ENCODE measurements around the gene ARFIP1. TPM values are rescaled to one million over a fixed set of nuclear protein-coding genes. Genes with fewer than 3 reads are reported as not detected.

The ARFIP1 gene
- total and polyA plus RNA-seq, 7 experiments from 2014 or later, result 5.1 to 20.2 (median 15.1) TPM

DNA sequence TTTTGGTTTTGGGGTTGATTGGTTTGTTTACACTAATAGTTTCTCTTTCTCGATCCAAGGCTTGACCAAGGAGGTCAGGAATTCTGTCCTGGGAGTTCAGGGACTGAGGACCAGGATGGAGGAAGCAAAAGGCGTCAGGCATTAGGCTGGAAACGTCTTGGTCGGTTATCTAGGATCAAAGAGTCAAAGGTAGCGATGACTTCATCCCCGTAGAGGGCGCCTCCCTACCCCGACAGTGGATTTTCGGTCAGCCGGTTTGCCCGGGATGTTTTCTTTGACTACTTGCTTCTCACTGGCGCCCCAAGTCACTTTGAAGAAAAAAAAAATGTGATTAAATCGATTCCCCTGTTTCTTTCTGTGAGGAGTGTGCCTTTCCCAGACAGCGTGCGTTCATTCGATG lies 155.4 kb downstream of the ARFIP1 start:
- CTCF ChIA-PET, result no interaction called here
- no peaks in the 10 kb centered on the region for H3K9me3 ChIP-seq (ENCODE audit: control insufficient read depth in 2 of 3, low read length in 3 of 3)
- H3K9me3 Mint-ChIP-seq, result no peaks in the 10 kb centered on the region
- intact Hi-C loops (cut with micrococcal nuclease), result loop anchor here (5.0 to 10.0 kb wide), 2 partner anchors 190 to 192 kb away; no protein-coding TSS in a partner anchor
- no peak overlapping the region for H3K27ac Mint-ChIP-seq
- peaks cover 3 to 9% of the 10 kb centered on the region in 2 donors for H3K27me3 ChIP-seq (ENCODE audit: control insufficient read depth in 2 of 2, insufficient read depth in 2 of 2, low read length in 2 of 2)
- DNase-seq (no peak), ATAC-seq (no peak)
- H3K4me3 ChIP-seq (ENCODE audit: low read length), result no peak overlapping the region
- peak overlapping the region; percentile 62 to 86 (median 80) for H3K4me3 Mint-ChIP-seq
- H3K4me1 ChIP-seq (ENCODE audit: control insufficient read depth in 2 of 2, insufficient read depth in 2 of 2, low read length in 2 of 2), result peaks cover 0 to 8% of the 10 kb centered on the region in 2 donors
- H3K36me3 Mint-ChIP-seq, result peaks cover 0 to 5% (median 0%) of the 10 kb centered on the region in 5 donors
- no peaks in the 10 kb centered on the region for H3K36me3 ChIP-seq (ENCODE audit: control insufficient read depth in 2 of 3, insufficient read depth in 3 of 3, low read length in 3 of 3)
- peaks cover 40 to 78% (median 56%) of the 10 kb centered on the region in 5 donors for H3K27me3 Mint-ChIP-seq
- H3K27ac ChIP-seq (ENCODE audit: low read depth, low read length), result no peak overlapping the region
- POLR2A ChIA-PET, result no interaction called here
- peaks cover 13 to 27% (median 25%) of the 10 kb centered on the region in 7 donors for H3K4me1 Mint-ChIP-seq

- peak within 1 kb of the TSS; percentile 66 to 86 (median 80) for H3K4me3 Mint-ChIP-seq
- Histone ChIP-seq H3K4me1 (ENCODE audit: control insufficient read depth in 2 of 2, insufficient read depth in 2 of 2, low read length in 2 of 2) (peaks cover 0 to 8% of the 10 kb centered on the region in 2 donors), H3K36me3 (ENCODE audit: control insufficient read depth in 2 of 3, insufficient read depth in 3 of 3, low read length in 3 of 3) (no peaks in the 10 kb centered on the region), H3K27me3 (ENCODE audit: control insufficient read depth in 2 of 2, insufficient read depth in 2 of 2, low read length in 2 of 2) (peaks cover 3 to 9% of the 10 kb centered on the region in 2 donors), H3K9me3 (ENCODE audit: control insufficient read depth in 2 of 3, low read length in 3 of 3) (no peaks in the 10 kb centered on the region), H3K4me3 (ENCODE audit: low read length) (peak within 1 kb of the TSS; percentile 35), H3K27ac (ENCODE audit: low read depth, low read length) (no peak within 1 kb of the TSS)
- ChIA-PET POLR2A (no interaction called here), CTCF (no interaction called here)
- peaks cover 0 to 5% (median 0%) of the 10 kb centered on the region in 5 donors for H3K36me3 Mint-ChIP-seq
- DNase-seq (peak in 3 of 9 donors; percentile 3 to 48 (median 7)), ATAC-seq (peak; percentile 26)
- H3K27me3 Mint-ChIP-seq, result peaks cover 44 to 79% (median 61%) of the 10 kb centered on the region in 5 donors
- intact Hi-C loops (cut with micrococcal nuclease), result loop anchor here (2.0 to 10.0 kb wide), 3 partner anchors 157 to 191 kb away; partner anchors contain the start of genes ARFIP1 (in 1 of the 2) and TIGD4 (in 1 of the 2)
- H3K27ac Mint-ChIP-seq, result peak within 1 kb of the TSS in 1 of 9 donors; percentile 50
- H3K4me1 Mint-ChIP-seq, result peaks cover 13 to 27% (median 25%) of the 10 kb centered on the region in 7 donors
- H3K9me3 Mint-ChIP-seq, result no peaks in the 10 kb centered on the region
Measured at GRCh38 chr4:152935631-152936445, 156.1 kb downstream of the ARFIP1 start, which contains the start of gene FHDC1. TSS of gene FHDC1 (plus strand) at chr4:152936323. CDS start at chr4:152943058, 6,735 bp downstream.

- CTCF ChIA-PET, result no interaction called here
- DNase-seq (peak in 2 of 9 donors; percentile 4 to 38), ATAC-seq (peak; percentile 25)
- Histone ChIP-seq H3K4me3 (ENCODE audit: low read length) (peak overlapping the region; percentile 35), H3K27me3 (ENCODE audit: control insufficient read depth in 2 of 2, insufficient read depth in 2 of 2, low read length in 2 of 2) (peaks cover 3 to 9% of the 10 kb centered on the region in 2 donors), H3K36me3 (ENCODE audit: control insufficient read depth in 2 of 3, insufficient read depth in 3 of 3, low read length in 3 of 3) (no peaks in the 10 kb centered on the region), H3K27ac (ENCODE audit: low read depth, low read length) (no peak overlapping the region), H3K9me3 (ENCODE audit: control insufficient read depth in 2 of 3, low read length in 3 of 3) (no peaks in the 10 kb centered on the region), H3K4me1 (ENCODE audit: control insufficient read depth in 2 of 2, insufficient read depth in 2 of 2, low read length in 2 of 2) (peaks cover 0 to 8% of the 10 kb centered on the region in 2 donors)
- H3K9me3 Mint-ChIP-seq, result no peaks in the 10 kb centered on the region
- H3K27me3 Mint-ChIP-seq, result peaks cover 44 to 76% (median 61%) of the 10 kb centered on the region in 5 donors
- intact Hi-C loops (cut with micrococcal nuclease), result loop anchor here (2.0 to 10.0 kb wide), 3 partner anchors 158 to 191 kb away; partner anchors contain the start of genes ARFIP1 (in 1 of the 2) and TIGD4 (in 1 of the 2)
- H3K36me3 Mint-ChIP-seq, result peaks cover 0 to 5% (median 0%) of the 10 kb centered on the region in 5 donors
- H3K4me1 Mint-ChIP-seq, result peaks cover 13 to 27% (median 25%) of the 10 kb centered on the region in 7 donors
- H3K27ac Mint-ChIP-seq, result no peak overlapping the region
- H3K4me3 Mint-ChIP-seq, result peak overlapping the region; percentile 39 to 86 (median 61)
- POLR2A ChIA-PET, result no interaction called here
Measured at GRCh38 chr4:152936446-152937335, 156.9 kb downstream of the ARFIP1 start.

DNA sequence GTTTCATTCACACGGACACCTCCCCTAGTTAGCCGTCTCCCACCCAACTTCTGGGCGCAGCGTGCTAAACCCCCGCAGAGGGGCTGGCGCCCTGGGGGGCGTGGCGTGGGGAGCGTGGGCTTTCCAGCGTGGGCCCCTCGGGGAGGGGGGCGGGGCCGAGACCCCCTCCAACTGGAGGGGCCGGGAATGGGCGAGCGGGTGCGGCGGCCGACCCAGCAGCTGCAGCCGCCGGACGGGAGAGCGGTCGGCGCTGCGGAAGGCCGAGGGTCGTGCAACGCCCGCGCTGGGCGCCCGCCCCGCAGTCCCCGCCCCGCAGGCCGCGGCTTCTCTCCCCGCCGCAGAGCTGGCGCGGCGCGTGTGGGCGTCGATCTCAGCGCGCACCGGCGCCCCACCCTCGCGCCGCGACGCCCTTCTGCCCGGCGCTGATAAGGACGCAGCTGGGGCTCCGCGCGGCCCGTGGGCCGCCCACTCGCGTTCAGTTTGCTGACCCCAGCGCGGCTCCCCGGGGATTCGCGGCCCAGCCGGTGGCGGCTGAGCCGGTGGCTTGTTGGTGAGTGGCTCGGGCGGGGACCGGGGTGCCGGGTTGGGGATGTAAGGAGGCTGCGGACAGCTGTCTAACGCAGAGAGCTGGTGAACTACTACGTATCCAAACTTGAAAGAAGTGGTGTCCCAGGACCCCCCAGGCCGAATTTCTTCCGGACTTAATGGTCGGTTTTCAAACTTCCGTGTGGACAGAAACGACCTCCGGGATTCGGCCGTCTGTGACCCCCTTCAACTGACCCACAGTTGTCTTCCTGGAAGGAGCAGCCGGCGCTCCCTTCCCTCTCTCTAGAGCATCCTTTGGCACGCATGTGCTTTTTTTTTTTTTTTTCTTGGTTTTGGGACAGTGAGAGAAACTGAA lies 157.8 kb downstream of the ARFIP1 start:
- Histone ChIP-seq H3K36me3 (ENCODE audit: control insufficient read depth in 2 of 3, insufficient read depth in 3 of 3, low read length in 3 of 3) (no peaks in the 10 kb centered on the region), H3K9me3 (ENCODE audit: control insufficient read depth in 2 of 3, low read length in 3 of 3) (no peaks in the 10 kb centered on the region), H3K4me1 (ENCODE audit: control insufficient read depth in 2 of 2, insufficient read depth in 2 of 2, low read length in 2 of 2) (peaks cover 0 to 8% of the 10 kb centered on the region in 2 donors), H3K4me3 (ENCODE audit: low read length) (peak overlapping the region; percentile 35), H3K27ac (ENCODE audit: low read depth, low read length) (no peak overlapping the region), H3K27me3 (ENCODE audit: control insufficient read depth in 2 of 2, insufficient read depth in 2 of 2, low read length in 2 of 2) (peaks cover 3 to 9% of the 10 kb centered on the region in 2 donors)
- intact Hi-C loops (cut with micrococcal nuclease), result loop anchor here (2.0 to 10.0 kb wide), 3 partner anchors 159 to 190 kb away; partner anchors contain the start of genes ARFIP1 (in 1 of the 2) and TIGD4 (in 1 of the 2)
- peaks cover 0 to 5% (median 0%) of the 10 kb centered on the region in 5 donors for H3K36me3 Mint-ChIP-seq
- peak; percentile 46 for ATAC-seq
- peaks cover 13 to 27% (median 25%) of the 10 kb centered on the region in 7 donors for H3K4me1 Mint-ChIP-seq
- POLR2A ChIA-PET, result no interaction called here
- CTCF ChIA-PET, result no interaction called here
- peaks cover 44 to 78% (median 60%) of the 10 kb centered on the region in 5 donors for H3K27me3 Mint-ChIP-seq
- no peaks in the 10 kb centered on the region for H3K9me3 Mint-ChIP-seq
- DNase-seq, result peak in 5 of 9 donors; percentile 10 to 37 (median 16)
- peak overlapping the region; percentile 74 to 90 (median 86) for H3K4me3 Mint-ChIP-seq
- peak overlapping the region in 1 of 9 donors; percentile 47 for H3K27ac Mint-ChIP-seq

GRCh38 chr4:152938237-152938947 lies 158.6 kb downstream of the ARFIP1 start:
- H3K27ac Mint-ChIP-seq, result peak overlapping the region in 1 of 9 donors; percentile 47
- H3K4me1 ChIP-seq (ENCODE audit: control insufficient read depth in 2 of 2, insufficient read depth in 2 of 2, low read length in 2 of 2), result peaks cover 0 to 8% of the 10 kb centered on the region in 2 donors
- intact Hi-C loops (cut with micrococcal nuclease), result loop anchor here (5.0 to 10.0 kb wide), 2 partner anchors 186 to 189 kb away; no protein-coding TSS in a partner anchor
- ATAC-seq (no peak), DNase-seq (no peak)
- peaks cover 0 to 5% (median 0%) of the 10 kb centered on the region in 5 donors for H3K36me3 Mint-ChIP-seq
- no peaks in the 10 kb centered on the region for H3K36me3 ChIP-seq (ENCODE audit: control insufficient read depth in 2 of 3, insufficient read depth in 3 of 3, low read length in 3 of 3)
- H3K4me3 ChIP-seq (ENCODE audit: low read length), result peak overlapping the region; percentile 35
- no peak overlapping the region for H3K27ac ChIP-seq (ENCODE audit: low read depth, low read length)
- H3K9me3 Mint-ChIP-seq, result no peaks in the 10 kb centered on the region
- peak overlapping the region; percentile 74 to 90 (median 86) for H3K4me3 Mint-ChIP-seq
- peaks cover 3 to 9% of the 10 kb centered on the region in 2 donors for H3K27me3 ChIP-seq (ENCODE audit: control insufficient read depth in 2 of 2, insufficient read depth in 2 of 2, low read length in 2 of 2)
- peaks cover 13 to 27% (median 25%) of the 10 kb centered on the region in 7 donors for H3K4me1 Mint-ChIP-seq
- peaks cover 44 to 70% (median 52%) of the 10 kb centered on the region in 5 donors for H3K27me3 Mint-ChIP-seq
- CTCF ChIA-PET, result interaction anchor here (0.6 kb wide), 1 partner anchor 41 kb away, joined by 6 read pairs; no protein-coding TSS in a partner anchor
- no peaks in the 10 kb centered on the region for H3K9me3 ChIP-seq (ENCODE audit: control insufficient read depth in 2 of 3, low read length in 3 of 3)
- POLR2A ChIA-PET, result no interaction called here
